Cerebellar nuclear complex (tissue), 1 donor: ENCODE data around the gene SUN1.

ENCODE experiments used
- DNase-seq, 2 experiments: peaks; one replicate each; lab custom pipeline; 2025; lab: John Stamatoyannopoulos, UW

Gene SUN1

GRCh38 chr7:889391-889790 is 57.1 kb downstream of the SUN1 start:
- DNase-seq = no peak

GRCh38 chr7:890868-891267 is 58.6 kb downstream of the SUN1 start:
- DNase-seq = no peak

- no peak for DNase-seq
Measured at GRCh38 chr7:891291-891690, 59.0 kb downstream of the SUN1 start.

- DNase-seq = no peak
Measured at GRCh38 chr7:891805-892204, 59.5 kb downstream of the SUN1 start.

- DNase-seq = no peak
Measured at GRCh38 chr7:892648-893593, 60.6 kb downstream of the SUN1 start.

- no peak for DNase-seq
Measured at GRCh38 chr7:893686-894085, 61.4 kb downstream of the SUN1 start.

GRCh38 chr7:894164-894867 is 62.0 kb downstream of the SUN1 start:
- DNase-seq = no peak

GRCh38 chr7:894927-895450 is 62.7 kb downstream of the SUN1 start:
- DNase-seq = no peak

- no peak for DNase-seq
Measured at GRCh38 chr7:895451-896052, 63.3 kb downstream of the SUN1 start.

- no peak for DNase-seq
Measured at GRCh38 chr7:896346-897075, 64.2 kb downstream of the SUN1 start.

GRCh38 chr7:897086-897485 is 64.8 kb downstream of the SUN1 start:
- DNase-seq = no peak

- no peak for DNase-seq
Measured at GRCh38 chr7:897771-898376, 65.6 kb downstream of the SUN1 start.

GRCh38 chr7:898460-898854 is 66.2 kb downstream of the SUN1 start:
- DNase-seq = no peak

- no peak for DNase-seq
Measured at GRCh38 chr7:898855-899681, 66.8 kb downstream of the SUN1 start.

GRCh38 chr7:899806-900205 is 67.5 kb downstream of the SUN1 start:
- DNase-seq = no peak

GRCh38 chr7:900331-901040 is 68.2 kb downstream of the SUN1 start:
- no peak for DNase-seq

- DNase-seq = no peak
Measured at GRCh38 chr7:901041-901387, 68.7 kb downstream of the SUN1 start.

- DNase-seq = no peak
Measured at GRCh38 chr7:901388-902154, 69.3 kb downstream of the SUN1 start.

GRCh38 chr7:902996-903395 is 70.7 kb downstream of the SUN1 start:
- DNase-seq = no peak
